Liver (tissue), 9 donors: ENCODE results near the gene PCDH9. TPM values are rescaled to one million over a fixed set of nuclear protein-coding genes. Genes with fewer than 3 reads are reported as not detected.

Experiments used
- DNase-seq: peaks from one replicate; pipeline ENCODE4 v3.0.0-alpha.2; 2017; ENCODE audit warnings: low spot score
- H3K27ac ChIP-seq, 2 donors: one replicate each; pipeline ENCODE4 v1.7.0; 2013; ENCODE audit warnings: inconsistent platforms in 2 of 2, low read length in 2 of 2, control low read depth in 1 of 2, low read depth in 1 of 2, mild to moderate bottlenecking in 1 of 2
- H3K27me3 ChIP-seq, 4 donors: one replicate each; pipeline versions ENCODE4 v1.6.1 to v1.7.0; 2013; ENCODE audit warnings: low read length in 3 of 4, inconsistent platforms in 1 of 4, mild to moderate bottlenecking in 1 of 4, moderate library complexity in 1 of 4; ENCODE audit not compliant: control insufficient read depth in 4 of 4, insufficient read depth in 4 of 4
- H3K36me3 ChIP-seq, 4 donors: one replicate each; pipeline versions ENCODE4 v1.6.1 to v1.7.0; 2013; ENCODE audit warnings: low read length in 3 of 4, mild to moderate bottlenecking in 3 of 4, low read depth in 1 of 4, moderate library complexity in 1 of 4; ENCODE audit not compliant: control insufficient read depth in 4 of 4, insufficient read depth in 3 of 4
- H3K4me1 ChIP-seq, 4 donors: one replicate each; pipeline versions ENCODE4 v1.6.1 to v1.7.0; 2013; ENCODE audit warnings: low read length in 3 of 4, mild to moderate bottlenecking in 3 of 4, moderate library complexity in 1 of 4; ENCODE audit not compliant: control insufficient read depth in 4 of 4, insufficient read depth in 4 of 4
- H3K4me3 ChIP-seq, 3 donors: one replicate each; pipeline versions ENCODE4 v1.6.1 to v1.7.0; 2013; ENCODE audit warnings: low read length in 3 of 3, control low read depth in 1 of 3, low read depth in 1 of 3, mild to moderate bottlenecking in 1 of 3
- H3K9ac ChIP-seq, 2 donors: one replicate each; pipeline ENCODE4 v1.7.0; 2013; ENCODE audit warnings: low read length in 2 of 2, mild to moderate bottlenecking in 2 of 2, moderate library complexity in 2 of 2, control low read depth in 1 of 2, low read depth in 1 of 2
- H3K9me3 ChIP-seq, 4 donors: one replicate each; pipeline versions ENCODE4 v1.6.1 to v1.7.0; 2013; ENCODE audit warnings: low read length in 3 of 4; ENCODE audit not compliant: control insufficient read depth in 4 of 4
- EGR1 ChIP-seq, 2 donors: IDR thresholded peaks; 2 replicates each; pipeline ENCODE4 v1.6.1; 2016 to 2018; ENCODE audit warnings: antibody characterized with exemption in 2 of 2, low read depth in 2 of 2
- FOXA1 ChIP-seq: IDR thresholded peaks from 2 replicates; pipeline ENCODE4 v1.6.1; 2016; ENCODE audit warnings: antibody characterized with exemption
- FOXA2 ChIP-seq: IDR thresholded peaks from 2 replicates; pipeline ENCODE4 v1.6.1; 2016; ENCODE audit warnings: antibody characterized with exemption
- GABPA ChIP-seq, 2 donors: IDR thresholded peaks in 1 of 2; conservative IDR thresholded peaks in 1 of 2; 2 replicates each; pipeline ENCODE4 v1.6.1; 2016; ENCODE audit warnings: antibody characterized with exemption in 2 of 2, mild to moderate bottlenecking in 1 of 2, moderate library complexity in 1 of 2
- HNF4A ChIP-seq, 2 donors: conservative IDR thresholded peaks; 2 replicates each; pipeline ENCODE4 v1.6.1; 2016; ENCODE audit warnings: antibody characterized with exemption in 2 of 2, mild to moderate bottlenecking in 2 of 2
- HNF4G ChIP-seq: IDR thresholded peaks from 2 replicates; pipeline ENCODE4 v1.6.1; 2016; ENCODE audit warnings: antibody characterized with exemption
- JUND ChIP-seq, 2 donors: IDR thresholded peaks; 2 replicates each; pipeline ENCODE4 v1.6.1; 2016; ENCODE audit warnings: antibody characterized with exemption in 2 of 2
- NR2F2 ChIP-seq: IDR thresholded peaks from 2 replicates; pipeline ENCODE4 v1.6.1; 2016; ENCODE audit warnings: antibody characterized with exemption
- RAD21 ChIP-seq, 2 donors: IDR thresholded peaks; 2 replicates each; pipeline ENCODE4 v1.6.1; 2016; ENCODE audit warnings: antibody characterized with exemption in 2 of 2, mild to moderate bottlenecking in 2 of 2
- RXRA ChIP-seq, 2 donors: IDR thresholded peaks; 2 replicates each; pipeline ENCODE4 v1.6.1; 2017 to 2018; ENCODE audit warnings: antibody characterized with exemption in 2 of 2, mild to moderate bottlenecking in 1 of 2
- SP1 ChIP-seq: IDR thresholded peaks from 2 replicates; pipeline ENCODE4 v1.6.1; 2018; ENCODE audit warnings: antibody characterized with exemption, mild to moderate bottlenecking
- TAF1 ChIP-seq: conservative IDR thresholded peaks from 2 replicates; pipeline ENCODE4 v1.6.1; 2016; ENCODE audit warnings: antibody characterized with exemption, mild to moderate bottlenecking
- YY1 ChIP-seq: IDR thresholded peaks from 2 replicates; pipeline ENCODE4 v1.6.1; 2016; ENCODE audit warnings: antibody characterized with exemption, mild to moderate bottlenecking
- WGBS: extraction: QIAGEN DNeasy Blood & Tissue Kit; methylation state at CpG from one replicate; pipeline ENCODE4 v1.1.7; 2013; 5-methylcytosine and 5-hydroxymethylcytosine counted together
- polyA plus RNA-seq, 2 donors: library from polyadenylated mRNA; stranded (reverse) in 1 of 2; unstranded in 1 of 2; fragments of 200-250 nt in 1 of 2; fragments of >200 nt in 1 of 2; fragmentation: Nextera tagmentation in 1 of 2; extraction: Ambion mirVana in 1 of 2; gene quantifications; one replicate each; pipeline versions ENCODE4 v1.2.1 to v1.2.3, GENCODE V29; 2013 to 2015
- total RNA-seq, 2 donors: library from RNA; depleted of rRNA; stranded (reverse); fragments of >200 nt; gene quantifications; one replicate each; pipeline ENCODE4 v1.2.3, GENCODE V29; 2014
- TF ChIP-seq, protein P1 (sequence below): IDR thresholded peaks from 2 replicates; pipeline ENCODE4 v1.6.1; 2016; ENCODE audit warnings: antibody characterized with exemption
- TF ChIP-seq, protein P2 (sequence below): IDR thresholded peaks from 2 replicates; pipeline ENCODE4 v1.6.1; 2016; ENCODE audit warnings: antibody characterized with exemption, mild to moderate bottlenecking
- TF ChIP-seq, protein P3 (sequence below): IDR thresholded peaks from 2 replicates; pipeline ENCODE4 v1.6.1; 2016; ENCODE audit warnings: antibody characterized with exemption
- donor health status: healthy.
- donor health status: healthy.
- donor health status: healthy.
- donor health status: healthy.
- donor health status: healthy.

Gene PCDH9
- total and polyA plus RNA-seq, 4 donors: 0.90 to 4.0 (median 2.2) TPM

DNA sequence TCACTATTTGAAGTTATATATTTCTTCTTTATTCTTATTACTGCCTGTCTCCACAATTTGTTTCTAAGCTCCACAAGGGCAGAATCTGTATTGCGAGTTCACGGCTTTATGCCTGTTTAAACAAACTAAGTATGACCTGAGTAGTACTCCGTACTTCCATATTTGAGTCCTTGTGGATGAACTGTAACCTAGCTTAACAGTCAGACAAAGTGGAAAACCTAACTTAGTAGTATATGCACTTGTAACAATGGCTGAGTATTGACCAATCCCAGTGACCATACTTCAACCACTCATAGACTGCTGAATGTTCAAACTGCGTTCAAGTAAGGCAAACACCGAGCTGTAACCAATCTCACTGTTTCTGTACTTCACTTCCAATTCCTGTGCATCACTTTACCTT is 292.7 kb downstream of the PCDH9 start:
- H3K27ac ChIP-seq: no peak overlapping the region
- H3K4me3 ChIP-seq: no peak overlapping the region
- 91% methylated on average over 5 of the region's 5 CpGs for WGBS
- H3K36me3 ChIP-seq: no peaks in the 10 kb centered on the region
- H3K9ac ChIP-seq: no peak overlapping the region
- H3K4me1 ChIP-seq: no peaks in the 10 kb centered on the region
- H3K27me3 ChIP-seq: no peaks in the 10 kb centered on the region
- no peaks in the 10 kb centered on the region for H3K9me3 ChIP-seq
- no peak for DNase-seq
- TF ChIP-seq NR2F2 (no peak), FOXA2 (no peak), FOXA1 (no peak), HNF4G (no peak), TAF1 (no peak), GABPA (IDR thresholded peaks at IDR 0.05 in 1 of 2, conservative IDR thresholded peaks at IDR 0.05 in 1 of 2) (no peak), JUND (IDR thresholded peaks at IDR 0.05) (no peak), SP1 (no peak), HNF4A (conservative IDR thresholded peaks at IDR 0.05) (no peak)
- TF ChIP-seq, protein P1, sequence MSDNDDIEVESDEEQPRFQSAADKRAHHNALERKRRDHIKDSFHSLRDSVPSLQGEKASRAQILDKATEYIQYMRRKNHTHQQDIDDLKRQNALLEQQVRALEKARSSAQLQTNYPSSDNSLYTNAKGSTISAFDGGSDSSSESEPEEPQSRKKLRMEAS: no peak
- TF ChIP-seq, protein P2, sequence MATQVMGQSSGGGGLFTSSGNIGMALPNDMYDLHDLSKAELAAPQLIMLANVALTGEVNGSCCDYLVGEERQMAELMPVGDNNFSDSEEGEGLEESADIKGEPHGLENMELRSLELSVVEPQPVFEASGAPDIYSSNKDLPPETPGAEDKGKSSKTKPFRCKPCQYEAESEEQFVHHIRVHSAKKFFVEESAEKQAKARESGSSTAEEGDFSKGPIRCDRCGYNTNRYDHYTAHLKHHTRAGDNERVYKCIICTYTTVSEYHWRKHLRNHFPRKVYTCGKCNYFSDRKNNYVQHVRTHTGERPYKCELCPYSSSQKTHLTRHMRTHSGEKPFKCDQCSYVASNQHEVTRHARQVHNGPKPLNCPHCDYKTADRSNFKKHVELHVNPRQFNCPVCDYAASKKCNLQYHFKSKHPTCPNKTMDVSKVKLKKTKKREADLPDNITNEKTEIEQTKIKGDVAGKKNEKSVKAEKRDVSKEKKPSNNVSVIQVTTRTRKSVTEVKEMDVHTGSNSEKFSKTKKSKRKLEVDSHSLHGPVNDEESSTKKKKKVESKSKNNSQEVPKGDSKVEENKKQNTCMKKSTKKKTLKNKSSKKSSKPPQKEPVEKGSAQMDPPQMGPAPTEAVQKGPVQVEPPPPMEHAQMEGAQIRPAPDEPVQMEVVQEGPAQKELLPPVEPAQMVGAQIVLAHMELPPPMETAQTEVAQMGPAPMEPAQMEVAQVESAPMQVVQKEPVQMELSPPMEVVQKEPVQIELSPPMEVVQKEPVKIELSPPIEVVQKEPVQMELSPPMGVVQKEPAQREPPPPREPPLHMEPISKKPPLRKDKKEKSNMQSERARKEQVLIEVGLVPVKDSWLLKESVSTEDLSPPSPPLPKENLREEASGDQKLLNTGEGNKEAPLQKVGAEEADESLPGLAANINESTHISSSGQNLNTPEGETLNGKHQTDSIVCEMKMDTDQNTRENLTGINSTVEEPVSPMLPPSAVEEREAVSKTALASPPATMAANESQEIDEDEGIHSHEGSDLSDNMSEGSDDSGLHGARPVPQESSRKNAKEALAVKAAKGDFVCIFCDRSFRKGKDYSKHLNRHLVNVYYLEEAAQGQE: no peak

DNA sequence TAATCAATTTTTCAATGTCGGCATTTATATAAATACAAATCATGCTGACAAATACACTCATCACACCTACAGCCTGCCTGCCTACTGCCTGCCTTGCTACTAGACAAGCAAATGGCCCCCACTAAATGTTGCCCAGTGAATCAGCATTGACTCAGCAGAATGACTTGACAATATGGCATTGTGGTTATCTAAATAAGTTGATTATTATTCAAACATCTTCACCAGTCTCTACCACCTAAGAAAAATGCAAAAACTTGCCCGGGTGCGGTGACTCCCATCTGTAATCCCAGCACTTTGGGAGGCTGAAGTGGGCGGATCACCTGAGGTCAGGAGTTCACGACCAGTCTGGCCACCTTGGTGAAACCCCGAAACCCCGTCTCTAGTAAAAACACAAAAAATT is 296.1 kb downstream of the PCDH9 start:
- no peak for DNase-seq
- TF ChIP-seq, protein P3, sequence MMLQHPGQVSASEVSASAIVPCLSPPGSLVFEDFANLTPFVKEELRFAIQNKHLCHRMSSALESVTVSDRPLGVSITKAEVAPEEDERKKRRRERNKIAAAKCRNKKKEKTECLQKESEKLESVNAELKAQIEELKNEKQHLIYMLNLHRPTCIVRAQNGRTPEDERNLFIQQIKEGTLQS: no peak
- TF ChIP-seq GABPA (IDR thresholded peaks at IDR 0.05 in 1 of 2, conservative IDR thresholded peaks at IDR 0.05 in 1 of 2) (no peak), FOXA2 (no peak), NR2F2 (no peak), FOXA1 (no peak), RAD21 (IDR thresholded peaks at IDR 0.05) (no peak)
- Histone ChIP-seq H3K27ac (no peak overlapping the region), H3K36me3 (no peaks in the 10 kb centered on the region), H3K4me3 (no peak overlapping the region), H3K27me3 (no peaks in the 10 kb centered on the region), H3K9ac (no peak overlapping the region), H3K9me3 (no peaks in the 10 kb centered on the region), H3K4me1 (no peaks in the 10 kb centered on the region)
- WGBS: 89% methylated on average over 7 of the region's 7 CpGs

DNA sequence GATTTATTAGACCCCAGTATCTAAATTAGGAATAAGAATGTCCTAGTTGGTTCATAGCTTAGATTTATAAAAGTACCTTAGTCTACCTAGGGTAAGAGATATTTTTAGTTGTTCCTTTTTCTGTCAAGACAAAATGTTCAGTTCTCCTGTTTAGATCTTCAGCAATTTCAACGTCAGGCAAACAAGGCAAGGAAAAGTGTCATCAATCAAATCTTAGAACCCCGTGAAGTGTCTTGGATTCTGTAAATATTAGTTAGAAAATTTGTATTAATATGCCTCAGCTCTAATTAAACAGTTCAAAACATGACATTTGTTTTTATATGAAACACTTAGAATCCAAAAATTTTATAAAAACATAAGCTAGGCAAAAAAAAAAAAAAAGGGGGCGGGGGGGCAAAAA is 296.6 kb downstream of the PCDH9 start:
- no peak overlapping the region for H3K9ac ChIP-seq
- no peaks in the 10 kb centered on the region for H3K9me3 ChIP-seq
- no peak overlapping the region for H3K4me3 ChIP-seq
- no peaks in the 10 kb centered on the region for H3K36me3 ChIP-seq
- 85% methylated on average over 3 of the region's 3 CpGs for WGBS
- no peaks in the 10 kb centered on the region for H3K27me3 ChIP-seq
- H3K27ac ChIP-seq: no peak overlapping the region
- DNase-seq: no peak
- H3K4me1 ChIP-seq: no peaks in the 10 kb centered on the region
- no peak for TF ChIP-seq EGR1 (IDR thresholded peaks at IDR 0.05; ENCODE audit: low read depth in 2 of 2)
- TF ChIP-seq TAF1: no peak
- no peak for TF ChIP-seq YY1
- TF ChIP-seq, protein P1: no peak
- no peak for TF ChIP-seq FOXA2
- no peak for TF ChIP-seq GABPA (IDR thresholded peaks at IDR 0.05 in 1 of 2, conservative IDR thresholded peaks at IDR 0.05 in 1 of 2)
- TF ChIP-seq, protein P3: no peak
- TF ChIP-seq, protein P2: no peak
- TF ChIP-seq RXRA (IDR thresholded peaks at IDR 0.05): no peak
- TF ChIP-seq JUND (IDR thresholded peaks at IDR 0.05): no peak
- no peak for TF ChIP-seq HNF4A (conservative IDR thresholded peaks at IDR 0.05)
